ENCODE results near the gene RBM17.
"Not testable (repeated sequence)": the region's sequence is repeated elsewhere in the genome, so short reads cannot be mapped to it uniquely, and the experiment has no call there.

The RBM17 gene, protein sequence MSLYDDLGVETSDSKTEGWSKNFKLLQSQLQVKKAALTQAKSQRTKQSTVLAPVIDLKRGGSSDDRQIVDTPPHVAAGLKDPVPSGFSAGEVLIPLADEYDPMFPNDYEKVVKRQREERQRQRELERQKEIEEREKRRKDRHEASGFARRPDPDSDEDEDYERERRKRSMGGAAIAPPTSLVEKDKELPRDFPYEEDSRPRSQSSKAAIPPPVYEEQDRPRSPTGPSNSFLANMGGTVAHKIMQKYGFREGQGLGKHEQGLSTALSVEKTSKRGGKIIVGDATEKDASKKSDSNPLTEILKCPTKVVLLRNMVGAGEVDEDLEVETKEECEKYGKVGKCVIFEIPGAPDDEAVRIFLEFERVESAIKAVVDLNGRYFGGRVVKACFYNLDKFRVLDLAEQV

DNA sequence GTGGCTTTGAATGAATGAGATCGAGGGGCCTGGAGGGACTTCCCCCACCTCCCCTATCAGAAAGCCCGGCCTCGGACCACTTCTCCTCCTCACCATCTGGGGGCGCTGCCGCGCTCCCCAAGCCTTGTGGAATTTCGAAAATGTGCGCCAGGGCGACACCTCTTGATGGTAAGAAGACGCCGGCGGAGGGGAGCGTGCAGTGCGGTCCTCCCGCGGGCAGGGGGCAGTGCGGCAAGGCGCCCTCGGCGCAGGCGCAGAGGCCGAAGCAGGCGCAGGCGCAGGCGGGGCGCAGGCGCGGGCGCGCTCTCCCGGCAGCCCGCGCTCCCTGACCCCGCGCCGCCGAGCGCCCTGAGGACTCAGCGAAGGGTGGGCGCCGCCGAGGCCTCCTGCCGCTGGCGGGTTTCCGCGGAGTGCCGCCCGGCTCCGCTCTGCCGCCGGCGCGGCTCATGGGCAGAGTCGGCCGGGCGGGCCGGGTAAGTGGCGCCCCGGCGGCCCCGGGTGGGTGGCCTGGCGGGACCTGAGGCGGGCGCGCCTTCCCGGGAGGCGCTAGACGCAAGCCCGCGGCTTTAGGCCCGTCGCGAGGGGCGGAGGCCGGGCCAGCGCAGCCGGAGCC lies at the start of gene RBM17:
Gene RBM17, plus strand, starts transcription at position 314 of the 613 bp plus-strand sequence. CDS start 8,032 bp downstream, outside the sequence.
- peak in 55 of 56 donors; percentile 57 to 96 (median 87) for DNase-seq

DNA sequence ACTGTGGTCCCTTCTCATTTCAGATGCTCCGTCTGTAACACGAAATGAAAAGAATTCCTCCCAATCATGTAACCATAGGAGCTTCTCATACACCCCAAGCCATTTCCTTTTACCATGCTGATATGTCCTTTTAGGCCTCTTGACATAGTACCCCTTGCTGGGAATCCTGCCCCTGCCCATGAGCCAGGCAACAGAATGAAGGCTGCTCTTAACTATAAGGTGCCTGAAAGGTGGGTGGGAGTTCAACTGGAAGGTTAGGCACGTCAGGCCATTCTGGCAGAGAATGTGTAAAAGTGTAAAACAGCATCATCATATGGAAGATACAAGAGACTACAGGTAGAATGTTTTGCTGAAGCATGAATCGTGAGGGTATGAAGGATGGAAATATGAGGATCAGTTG lies 49.1 kb upstream of the RBM17 start:
- no peak for DNase-seq

DNA sequence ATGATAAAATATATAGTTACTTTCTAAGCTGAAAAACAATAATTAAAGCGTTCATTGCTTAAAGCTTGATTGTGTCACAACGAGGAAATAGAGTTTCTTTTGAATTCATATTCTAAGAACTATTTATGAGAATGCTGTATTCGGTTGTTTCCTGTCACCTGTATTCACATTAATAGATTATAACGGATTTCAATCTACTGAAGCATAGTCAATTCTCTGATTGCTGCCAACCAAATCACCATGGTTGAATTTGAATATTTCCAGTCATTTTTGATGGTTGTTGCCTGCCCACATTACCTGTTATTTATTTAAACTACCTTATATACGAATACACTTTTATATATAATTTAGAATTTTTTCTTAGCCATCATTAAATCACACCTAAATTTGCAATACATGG lies 48.6 kb upstream of the RBM17 start:
- DNase-seq, result no peak

DNA sequence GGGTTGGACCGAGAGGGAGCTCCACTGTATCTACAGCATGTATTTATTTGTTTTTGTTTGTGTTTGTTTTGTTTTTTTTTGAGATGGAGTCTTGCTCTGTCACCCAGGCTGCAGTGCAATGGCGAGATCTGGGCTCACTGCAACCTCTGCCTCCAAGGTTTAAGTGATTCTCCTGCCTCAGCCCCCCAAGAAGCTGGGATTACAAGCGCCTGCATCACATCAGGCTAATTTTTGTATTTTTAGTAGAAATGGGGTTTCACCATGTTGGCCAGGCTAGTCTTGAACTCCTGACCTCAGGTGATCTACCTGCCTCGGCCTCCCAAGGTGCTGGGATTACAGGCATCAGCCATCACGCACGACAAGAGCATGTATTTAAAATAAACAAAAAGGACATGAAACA lies 45.5 kb upstream of the RBM17 start:
- not testable (repeated sequence) for DNase-seq

DNA sequence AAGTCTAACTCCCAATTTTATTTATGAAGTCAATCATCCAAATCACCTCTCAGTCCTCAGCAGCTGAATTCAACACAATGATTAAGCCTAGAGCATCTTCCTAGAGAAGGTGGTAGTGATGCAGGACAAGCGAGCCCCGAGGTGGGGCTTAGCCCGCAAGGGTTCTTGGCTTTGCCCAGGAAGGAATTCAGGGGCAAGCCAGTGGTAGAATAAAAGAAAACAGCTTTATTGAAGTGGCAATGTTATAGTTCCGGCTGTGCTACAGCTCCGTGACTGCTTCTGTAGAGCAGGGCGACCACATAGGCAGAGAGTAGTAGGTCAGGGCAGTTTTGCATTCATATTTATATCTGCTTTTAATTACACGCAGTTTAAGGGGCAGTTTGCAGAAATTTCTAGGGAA lies 44.8 kb upstream of the RBM17 start:
- DNase-seq, result no peak

DNA sequence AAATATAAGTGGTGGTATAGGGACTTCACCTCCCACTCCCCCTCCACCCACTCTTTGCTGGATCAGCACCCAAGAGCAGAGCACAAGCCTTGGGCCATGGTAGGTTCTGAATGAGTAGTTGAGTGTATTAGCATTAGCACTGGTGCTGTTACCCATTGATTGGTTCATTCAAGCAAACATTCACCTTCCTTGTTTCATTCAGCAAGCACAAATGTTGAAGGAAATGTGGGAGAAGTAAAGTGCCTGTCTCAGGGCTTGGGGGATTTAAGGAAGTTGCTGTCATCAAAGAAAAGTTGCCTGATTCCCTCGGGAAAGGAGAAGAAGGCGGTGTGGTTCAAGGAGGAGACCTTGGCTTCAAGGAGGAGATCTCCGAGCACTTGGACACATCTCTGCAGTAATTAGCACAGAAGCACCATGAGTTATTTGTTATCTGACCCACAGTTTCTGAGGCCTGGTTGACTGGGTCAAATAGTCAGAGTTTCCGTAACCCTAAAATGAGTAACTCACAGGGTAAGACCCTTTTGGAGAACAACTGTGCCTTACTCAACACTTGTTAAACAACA lies 44.0 kb upstream of the RBM17 start:
- no peak for DNase-seq

DNA sequence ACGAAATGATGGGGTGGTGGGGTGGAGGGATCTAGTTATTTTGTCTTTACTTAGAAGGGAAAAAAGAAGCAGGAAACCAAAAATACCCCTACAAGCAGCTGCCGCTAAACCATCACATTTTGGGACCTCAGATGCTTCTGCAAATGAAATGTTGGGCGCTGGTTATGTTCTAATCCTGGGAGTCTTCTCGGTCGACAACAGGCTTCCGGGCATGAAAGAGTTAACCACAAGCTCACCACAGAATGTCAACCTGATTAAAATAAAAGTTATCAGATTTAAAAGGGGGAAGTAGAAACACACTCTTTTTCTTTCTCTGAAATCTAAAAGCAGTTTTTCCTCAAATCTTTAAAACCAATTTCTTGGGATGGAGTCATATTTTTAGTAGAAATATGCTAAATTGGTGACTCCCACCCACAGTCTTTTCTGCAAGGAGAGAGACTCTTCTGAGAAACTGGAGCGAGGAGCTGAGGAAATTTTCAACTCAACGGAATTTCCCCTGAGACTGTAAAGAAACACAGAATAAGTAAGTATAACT lies 43.5 kb upstream of the RBM17 start:
- DNase-seq, result peak in 1 of 56 donors; percentile 9

DNA sequence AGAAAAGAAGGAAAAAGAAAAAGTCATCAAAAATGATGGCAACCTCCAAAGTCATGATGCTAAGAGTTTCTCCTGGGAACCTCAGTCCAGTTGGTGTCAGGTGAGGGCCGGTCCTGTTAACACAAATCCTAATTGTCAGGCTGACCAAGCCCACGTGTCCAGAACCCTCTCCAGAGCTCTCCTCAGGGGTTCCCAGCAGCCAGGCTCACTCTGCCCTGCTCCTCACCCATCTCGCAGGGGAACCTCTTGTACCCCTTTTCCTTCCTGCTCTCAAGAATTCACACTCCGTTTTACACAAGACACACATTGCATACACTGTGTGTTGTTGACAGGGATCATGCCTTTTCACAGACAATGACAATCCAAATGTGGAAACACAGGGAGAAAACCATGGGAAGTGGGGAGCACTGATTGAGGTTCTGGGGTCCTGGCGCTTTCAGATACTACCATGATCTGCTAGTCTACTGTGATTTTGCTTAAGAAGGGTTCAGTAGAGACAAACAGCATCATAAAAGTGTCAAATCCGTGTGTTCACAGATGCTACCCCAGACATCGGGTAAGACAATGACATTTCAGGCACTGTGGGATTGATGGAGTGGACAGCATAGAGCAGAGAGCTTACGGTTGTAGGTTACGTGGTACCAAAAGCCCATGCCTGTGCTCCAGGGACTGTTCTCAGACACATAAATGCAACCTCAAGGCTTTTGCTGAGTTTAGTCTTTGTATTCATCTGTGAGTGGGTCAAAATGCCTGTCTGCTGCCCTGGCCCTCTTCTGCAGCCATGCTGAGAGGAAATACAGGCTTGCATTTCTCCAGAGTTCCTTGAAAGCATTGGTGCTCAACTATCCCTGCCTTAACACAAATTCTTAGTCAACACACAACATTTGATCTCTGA lies 42.7 kb upstream of the RBM17 start:
- no peak for DNase-seq

DNA sequence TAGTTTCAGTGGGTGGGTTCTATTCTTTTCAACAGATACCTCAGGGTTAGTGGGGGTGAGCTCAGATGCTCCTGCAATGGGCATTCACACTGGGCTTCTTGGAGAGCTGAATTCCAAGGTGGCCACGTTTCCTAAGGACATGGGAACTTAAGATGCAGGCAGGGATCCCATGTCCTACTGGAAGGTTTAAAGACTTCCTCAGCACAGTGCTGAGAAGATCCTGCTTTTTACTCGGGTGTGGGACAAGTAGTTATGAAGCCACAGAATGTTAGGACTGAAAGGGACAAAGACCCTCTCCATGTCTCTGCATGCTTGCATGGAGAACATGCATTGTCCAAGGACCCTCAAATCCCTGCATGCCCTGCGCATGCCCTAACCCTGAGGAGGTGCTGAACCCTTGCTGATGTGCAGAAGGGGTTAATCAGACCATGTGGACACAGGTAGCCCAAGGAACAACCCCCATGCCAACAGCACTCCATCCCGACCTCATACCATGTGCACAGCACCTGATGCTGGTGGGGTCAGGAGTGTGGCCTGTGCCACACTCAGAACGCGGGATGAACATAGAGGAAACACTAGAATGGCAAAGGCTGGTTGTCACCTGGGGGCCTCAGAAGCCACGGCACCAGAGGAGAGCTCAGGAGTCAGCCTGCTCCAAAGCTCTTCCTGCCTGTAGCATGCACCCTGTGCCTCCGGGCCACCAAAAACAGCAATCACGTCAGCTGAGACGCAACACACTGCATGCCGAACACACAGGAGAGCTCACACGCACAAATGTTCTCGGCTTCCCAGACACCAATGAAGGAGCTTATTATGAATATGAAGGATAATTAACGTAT lies 41.8 kb upstream of the RBM17 start:
- DNase-seq, result no peak

DNA sequence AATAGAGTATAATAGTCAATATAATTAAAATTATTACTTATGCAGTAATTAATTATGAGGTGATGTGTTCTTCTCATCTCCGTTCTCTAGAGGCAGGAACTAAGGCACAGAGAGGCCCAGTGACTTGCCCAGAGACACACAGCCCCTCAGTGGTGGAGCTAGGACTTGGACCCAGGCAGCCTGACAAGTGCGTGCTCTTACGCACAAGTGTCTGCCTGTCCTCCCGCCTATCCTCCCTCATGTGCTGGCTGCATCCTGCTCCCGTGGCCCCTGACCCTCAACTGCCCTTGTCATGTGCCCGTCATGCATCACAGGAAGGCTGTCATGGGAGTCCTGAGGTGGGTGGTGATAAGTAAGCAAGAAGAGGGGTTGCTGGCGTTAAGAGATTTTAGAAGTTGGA lies 41.0 kb upstream of the RBM17 start:
- DNase-seq, result no peak

DNA sequence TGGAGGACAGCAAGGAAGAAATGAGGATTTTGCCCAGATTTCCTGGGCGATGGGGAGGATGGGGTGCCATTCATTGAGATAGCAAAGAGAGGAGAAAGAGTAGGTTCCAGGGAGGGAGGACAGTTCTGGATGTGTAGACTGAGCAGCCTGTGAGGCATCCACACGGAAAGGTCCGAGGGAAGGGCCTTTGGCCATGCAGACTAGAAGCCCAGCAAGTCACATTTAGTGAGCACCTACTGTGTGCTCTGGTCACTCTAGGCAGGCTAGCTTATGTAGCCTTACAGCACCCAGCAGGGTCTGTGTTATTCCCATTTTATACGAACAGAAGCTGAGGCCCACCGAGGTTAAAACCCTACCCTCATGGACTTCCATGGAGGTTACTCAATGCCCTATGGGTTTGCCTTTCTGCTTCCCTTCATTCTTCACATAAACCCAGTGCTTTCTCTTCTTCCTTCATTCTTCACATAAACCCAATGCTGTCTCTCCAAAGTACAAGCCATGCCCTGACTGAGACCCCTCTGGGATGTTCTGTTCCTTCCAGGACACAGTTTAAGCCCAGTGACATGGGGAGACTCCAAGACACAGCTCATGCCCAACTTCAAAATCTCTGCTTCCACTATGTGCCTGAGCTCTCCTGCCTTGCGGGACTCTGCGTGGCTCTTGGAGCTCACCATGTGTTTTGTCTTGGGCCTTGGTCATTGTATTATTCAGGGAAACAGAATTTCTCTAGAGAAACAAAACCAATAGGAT lies 40.4 kb upstream of the RBM17 start:
- DNase-seq, result no peak

DNA sequence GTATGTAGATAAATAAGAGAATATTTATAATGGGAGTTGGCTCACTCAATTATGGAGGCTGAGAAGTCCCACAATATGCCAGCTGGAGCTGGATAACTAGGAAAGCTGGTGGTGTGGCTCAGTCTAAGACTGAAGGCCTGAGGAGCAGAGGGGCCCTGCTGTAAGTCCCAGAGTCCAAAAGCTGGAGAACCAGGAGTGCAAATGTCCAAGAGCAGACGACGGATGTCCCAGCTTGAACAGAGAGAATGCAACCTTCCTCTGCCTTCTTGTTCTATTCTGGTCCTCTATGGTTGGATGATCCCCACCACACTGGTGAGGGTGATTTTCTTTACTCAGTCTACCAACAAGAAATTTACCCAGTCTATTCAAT lies 39.8 kb upstream of the RBM17 start:
- DNase-seq, result no peak

DNA sequence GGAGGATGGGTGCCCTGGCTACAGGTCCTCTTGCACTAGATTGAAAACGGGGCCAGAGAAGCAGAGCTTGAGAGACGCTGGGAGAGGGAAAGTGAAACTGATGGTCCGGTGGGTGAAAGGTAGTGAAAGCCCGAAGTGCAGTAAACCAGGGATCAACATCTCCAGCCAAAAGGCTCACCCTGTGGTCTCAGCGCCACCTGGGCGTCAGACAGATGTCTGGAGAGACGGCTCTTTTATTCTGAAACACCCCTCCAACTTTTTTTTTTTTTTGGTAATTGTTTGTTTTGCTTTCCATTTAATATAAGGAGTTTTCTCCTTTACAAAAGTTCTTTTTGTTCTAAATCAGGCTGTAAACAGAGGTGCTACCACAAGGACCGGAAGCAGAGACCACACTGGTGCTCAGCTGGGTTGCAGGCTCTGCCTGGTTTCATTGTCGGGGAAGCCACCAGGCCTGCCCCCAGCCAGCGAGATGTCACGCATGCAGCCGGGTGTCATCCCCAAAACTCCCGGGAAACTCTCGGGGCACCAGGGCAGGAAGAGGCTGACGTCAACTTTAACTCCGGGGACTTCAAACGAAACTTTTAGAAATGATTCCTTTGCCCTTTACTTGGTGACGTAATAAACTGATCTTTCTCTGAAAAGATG lies 37.9 kb upstream of the RBM17 start:
- DNase-seq, result peak in 3 of 56 donors; percentile 9 to 14 (median 9)

DNA sequence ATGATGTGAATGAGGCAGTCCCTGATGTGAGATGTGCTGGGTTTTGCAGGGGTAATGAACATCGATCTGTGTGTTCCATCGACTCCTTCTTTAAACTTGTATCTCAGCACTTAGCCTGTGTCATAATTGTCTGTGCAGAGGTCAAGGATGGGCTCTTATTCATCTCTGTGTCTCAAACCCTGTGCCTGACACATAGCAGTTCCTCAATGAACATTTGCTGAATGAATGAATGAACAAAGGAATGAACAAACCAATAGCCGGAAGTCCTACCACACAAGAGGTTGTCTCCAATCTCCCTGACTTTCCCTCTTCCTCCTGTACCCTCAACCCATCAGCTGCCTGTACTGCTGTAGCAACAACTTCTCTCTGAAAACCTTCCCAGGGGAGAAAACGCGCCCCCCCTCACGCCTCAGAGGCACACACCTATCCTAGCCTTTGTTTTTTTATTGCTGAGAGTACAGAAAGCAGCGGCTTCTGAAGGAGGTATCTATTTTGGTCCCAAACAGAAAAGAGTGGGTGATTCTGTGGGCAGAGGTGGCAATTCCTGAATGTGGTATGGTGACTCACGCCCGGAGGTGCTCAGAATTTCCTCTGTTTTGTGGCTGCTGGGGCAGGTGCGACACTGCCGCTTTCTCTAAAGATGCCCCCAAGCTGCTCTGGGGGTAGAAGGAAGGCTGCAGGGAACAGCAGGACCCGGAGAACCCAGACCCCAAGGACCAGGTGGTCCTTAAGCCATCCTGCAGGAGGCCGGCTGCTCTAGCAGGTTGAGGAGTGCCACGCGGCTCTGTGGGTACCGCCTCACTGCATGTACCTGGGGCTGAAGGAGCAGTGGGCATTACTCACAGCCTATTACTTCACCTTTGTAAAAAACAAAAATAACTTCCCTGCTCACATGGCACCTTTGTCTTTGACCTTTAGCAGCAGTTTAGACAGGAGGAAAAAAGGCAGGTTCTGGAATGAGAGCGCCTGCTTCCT lies 36.3 kb upstream of the RBM17 start:
- peak in 21 of 56 donors; percentile 3 to 61 (median 25) for DNase-seq

DNA sequence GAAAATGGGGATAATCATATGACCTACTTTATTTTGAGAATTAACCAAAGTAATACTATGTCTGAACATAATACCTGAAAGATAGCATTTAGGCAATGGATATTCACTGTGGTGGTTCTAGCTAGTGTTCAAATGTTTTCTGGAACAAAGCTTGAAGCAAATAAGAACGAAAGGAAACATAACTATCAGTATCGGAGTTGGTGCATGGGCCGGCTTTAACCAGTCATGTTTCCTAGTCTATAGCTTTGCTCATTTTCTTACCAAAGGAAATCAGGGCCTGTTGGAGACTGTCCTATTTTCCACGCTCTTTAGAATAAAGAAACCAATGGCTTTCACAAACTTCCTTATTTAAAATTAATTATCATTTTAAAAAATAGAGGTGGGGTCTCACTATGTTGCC lies 35.5 kb upstream of the RBM17 start:
- DNase-seq, result no peak

DNA sequence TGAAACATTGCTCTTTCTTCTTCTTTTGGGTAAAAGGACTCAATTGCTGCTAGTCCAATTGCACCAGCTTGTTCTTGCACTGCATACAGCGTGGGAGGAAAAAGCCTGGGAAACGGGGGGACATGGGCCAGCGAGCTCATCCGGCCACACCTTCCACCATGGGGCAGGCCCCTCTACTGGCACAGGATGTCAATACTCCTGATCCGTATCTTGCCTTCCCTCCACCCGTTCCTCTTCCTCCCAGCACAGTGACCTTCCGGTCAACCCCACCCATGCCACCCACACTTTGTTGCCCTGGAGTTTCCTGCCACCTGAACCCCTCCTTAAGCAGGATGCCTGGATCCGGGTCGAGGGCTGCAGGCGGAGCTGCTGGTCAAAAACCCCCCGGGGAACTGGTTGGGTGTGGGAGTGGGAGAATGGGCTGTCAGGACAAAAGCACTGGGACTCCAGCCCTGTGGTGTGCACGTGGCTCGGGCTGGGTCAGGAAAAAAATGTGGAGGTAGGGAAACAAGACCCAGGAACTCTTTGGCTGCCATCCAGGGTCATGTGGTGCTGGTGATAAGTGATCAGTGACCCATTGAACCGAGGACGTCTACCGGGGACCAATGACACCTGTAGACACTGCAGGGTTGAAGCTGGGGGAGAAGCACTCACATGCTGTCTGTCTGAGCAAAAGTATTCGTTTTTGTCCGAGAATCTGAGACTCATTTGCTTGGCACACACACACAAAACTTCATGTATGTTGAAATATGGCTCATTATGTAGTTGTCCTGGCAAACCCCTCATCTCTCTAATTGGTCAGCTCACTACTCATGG lies 34.8 kb upstream of the RBM17 start:
- no peak for DNase-seq

DNA sequence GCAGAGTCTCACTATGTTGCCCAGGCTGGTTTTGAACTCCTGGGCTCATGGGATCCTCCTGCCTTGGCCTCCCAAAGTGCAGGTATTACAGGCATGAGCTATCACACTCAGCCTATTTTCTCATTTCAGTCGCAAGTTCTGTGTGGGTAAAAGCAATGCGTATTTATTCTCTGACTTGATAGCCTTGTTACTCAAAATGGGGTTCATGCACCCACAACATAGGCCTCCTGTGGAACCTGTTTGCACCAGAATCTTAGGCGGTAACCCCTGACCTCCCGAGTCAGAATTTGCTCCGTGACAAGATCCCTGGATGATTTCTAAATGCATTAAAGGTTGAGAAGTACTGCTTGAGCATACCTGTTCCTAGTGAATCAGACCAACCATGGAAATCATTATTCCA lies 34.0 kb upstream of the RBM17 start:
- DNase-seq, result no peak
